HG03521 (cell line): ENCODE data around the gene TCP1.
"Not testable (repeated sequence)": the region's sequence is repeated elsewhere in the genome, so short reads cannot be mapped to it uniquely, and the experiment has no call there.

ENCODE experiments used
- ATAC-seq: cut with Tn5 transposase; IDR thresholded peaks from one replicate; pipeline ENCODE4 v1.9.1; 2021; ENCODE audit warnings: mild to moderate bottlenecking, moderate library complexity; ENCODE audit not compliant: unreplicated experiment

Gene TCP1

GRCh38 chr6:159778131-159778530, 11.3 kb downstream of the TCP1 start:
- no peak for ATAC-seq

- ATAC-seq: no peak
Observed at GRCh38 chr6:159777240-159777904, 12.0 kb downstream of the TCP1 start.

- no peak for ATAC-seq
Observed at GRCh38 chr6:159772196-159772595, 17.2 kb downstream of the TCP1 start.

- no peak for ATAC-seq
Observed at GRCh38 chr6:159769470-159769869, 19.9 kb downstream of the TCP1 start.

GRCh38 chr6:159766906-159767305, 22.5 kb downstream of the TCP1 start:
- no peak for ATAC-seq

GRCh38 chr6:159762681-159763293, 26.6 kb downstream of the TCP1 start:
- ATAC-seq: no peak

GRCh38 chr6:159761873-159762680, 27.3 kb downstream of the TCP1 start, which contains the start of gene ACAT2:
TSS of gene ACAT2 (plus strand) at chr6:159762045. CDS start at chr6:159762088, 43 bp downstream.
- peak; percentile 96 for ATAC-seq

- no peak for ATAC-seq
Observed at GRCh38 chr6:159761129-159761872, 28.1 kb downstream of the TCP1 start.

GRCh38 chr6:159760602-159761057, 28.8 kb downstream of the TCP1 start:
- no peak for ATAC-seq

- ATAC-seq: no peak
Observed at GRCh38 chr6:159759645-159760044, 29.8 kb downstream of the TCP1 start.

- no peak for ATAC-seq
Observed at GRCh38 chr6:159758031-159759001, 31.1 kb downstream of the TCP1 start.

GRCh38 chr6:159756508-159756907, 32.9 kb downstream of the TCP1 start:
- no peak for ATAC-seq

GRCh38 chr6:159754959-159755914, 34.2 kb downstream of the TCP1 start:
- ATAC-seq: no peak

GRCh38 chr6:159754401-159754800, 35.0 kb downstream of the TCP1 start:
- ATAC-seq: no peak

- ATAC-seq: no peak
Observed at GRCh38 chr6:159753081-159753872, 36.1 kb downstream of the TCP1 start.

- no peak for ATAC-seq
Observed at GRCh38 chr6:159751448-159751847, 38.0 kb downstream of the TCP1 start.

- ATAC-seq: not testable (repeated sequence)
Observed at GRCh38 chr6:159748127-159748526, 41.3 kb downstream of the TCP1 start.

GRCh38 chr6:159746759-159747158, 42.6 kb downstream of the TCP1 start:
- ATAC-seq: no peak
